Right lobe of liver (tissue), 4 donors: ENCODE measurements around the gene DDX27.

Experiments
- CTCF ChIP-seq, 4 donors: fragments of 200-600 bp in 3 of 4; fragments of 450-650 bp in 1 of 4; IDR thresholded peaks; one replicate each; pipeline versions ENCODE4 v1.5.1 to v1.8.0; 2016 to 2022; ENCODE audit warnings: antibody characterized with exemption in 4 of 4, mild to moderate bottlenecking in 2 of 4
- POLR2A ChIP-seq: fragments of 450-650 bp; IDR thresholded peaks from one replicate; pipeline ENCODE4 v1.6.1; 2017; ENCODE audit warnings: antibody characterized with exemption, mild to moderate bottlenecking
- donor health status: DM: no; HTN: no; CAD: no.
- donor health status: DM: no; HTN: no; CAD: no.
- donor health status: DM: no; HTN: yes; CAD: no.

- TF ChIP-seq POLR2A = no peak
- no peak for TF ChIP-seq CTCF (IDR thresholded peaks at IDR 0.05)
Observed at GRCh38 chr20:49288784-49289696, 69.8 kb downstream of the DDX27 start.
